ENCODE results near the gene POLD1. TPM values are rescaled to one million over a fixed set of nuclear protein-coding genes. Genes with fewer than 3 reads are reported as not detected.

POLD1 gene
- polyA plus RNA-seq, 3 donors, result 9.3 to 22.4 (median 15.6) TPM

DNA sequence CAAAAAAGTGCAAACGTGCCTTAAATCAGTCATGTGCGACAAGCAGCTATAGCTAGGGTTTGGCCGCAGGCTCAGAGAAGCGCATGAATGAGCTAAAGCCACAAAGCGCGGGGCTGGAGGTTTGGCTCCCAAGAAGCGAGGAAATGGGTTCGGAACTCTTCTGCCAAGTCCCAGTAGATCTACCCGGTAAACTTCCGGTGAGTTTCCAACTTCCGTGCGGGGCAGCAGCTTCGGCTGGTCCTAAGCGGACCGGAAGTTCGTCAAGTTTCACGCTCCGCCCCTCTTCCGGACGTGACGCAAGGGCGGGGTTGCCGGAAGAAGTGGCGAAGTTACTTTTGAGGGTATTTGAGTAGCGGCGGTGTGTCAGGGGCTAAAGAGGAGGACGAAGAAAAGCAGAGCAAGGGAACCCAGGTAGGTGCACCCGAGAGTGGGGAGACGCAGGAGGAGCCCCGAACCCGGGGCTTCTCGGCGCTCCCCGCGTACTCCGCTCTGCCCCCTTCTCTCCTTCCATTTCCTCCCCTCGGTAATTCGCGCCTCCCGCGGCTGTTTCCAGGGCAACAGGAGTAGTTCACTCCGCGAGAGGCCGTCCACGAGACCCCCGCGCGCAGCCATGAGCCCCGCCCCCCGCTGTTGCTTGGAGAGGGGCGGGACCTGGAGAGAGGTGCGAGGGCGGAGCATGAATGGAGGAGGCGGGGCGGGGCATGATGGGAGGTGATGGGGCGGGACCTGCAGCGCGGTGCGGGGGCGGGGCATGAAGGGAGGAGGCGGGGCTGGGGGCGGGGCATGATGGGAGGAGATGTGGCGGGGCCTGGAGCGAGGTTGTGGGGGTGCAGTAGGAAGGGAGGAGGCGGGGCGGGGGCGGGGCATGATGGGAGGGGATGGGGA lies 7.7 kb upstream of the POLD1 start, which contains the start of gene NR1H2:
NR1H2 (plus strand) TSS at position 292 of the 885 bp plus-strand sequence. CDS start 1,149 bp downstream, outside the sequence.
- Mint-ChIP-seq H3K27me3 (ENCODE audit: low read depth in 3 of 3) (peaks cover 1 to 2% (median 2%) of the 10 kb centered on the region in 3 donors), H3K27ac (peak within 1 kb of the TSS; percentile 95 to 100 (median 100)), H3K36me3 (peaks cover 39 to 45% of the 10 kb centered on the region in 2 donors), H3K4me1 (peaks cover 21% of the 10 kb centered on the region), H3K9me3 (peaks cover 0 to 2% (median 0%) of the 10 kb centered on the region in 7 donors), H3K4me3 (peak within 1 kb of the TSS; percentile 89 to 98)
- Histone ChIP-seq H4K20me1 (ENCODE audit: insufficient read depth, low read length) (peaks cover 46% of the 10 kb centered on the region), H3K9me3 (replicated peaks in 1 of 2; ENCODE audit: control insufficient read depth in 1 of 2, insufficient read depth in 1 of 2, low read length in 2 of 2) (no peaks in the 10 kb centered on the region), H3K4me1 (ENCODE audit: control insufficient read depth in 1 of 2, insufficient read depth in 2 of 2, low read length in 2 of 2) (peaks cover 23 to 26% of the 10 kb centered on the region in 2 donors), H3K4me2 (replicated peaks; ENCODE audit: extremely low read depth, low read length, poor library complexity, severe bottlenecking) (peak within 1 kb of the TSS; percentile 71), H2AFZ (ENCODE audit: insufficient read depth, low read depth, low read length, poor library complexity, severe bottlenecking) (peak within 1 kb of the TSS; percentile 79), H3K4me3 (replicated peaks in 1 of 3; ENCODE audit: low read depth in 2 of 3, low read length in 3 of 3) (peak within 1 kb of the TSS; percentile 88 to 97 (median 93)), H3K79me2 (ENCODE audit: insufficient read depth, low read length) (peaks cover 20% of the 10 kb centered on the region), H3K36me3 (replicated peaks in 1 of 2; ENCODE audit: control insufficient read depth in 1 of 2, insufficient read depth in 2 of 2, low read length in 2 of 2) (peaks cover 42 to 43% of the 10 kb centered on the region in 2 donors), H3K9ac (ENCODE audit: insufficient read depth, low read length, poor library complexity, severe bottlenecking) (peak within 1 kb of the TSS; percentile 97), H3K27ac (ENCODE audit: low read depth in 1 of 2, low read length in 2 of 2) (peak within 1 kb of the TSS; percentile 97 to 99), H3K27me3 (ENCODE audit: control insufficient read depth in 2 of 2, insufficient read depth in 2 of 2, low read length in 2 of 2) (no peaks in the 10 kb centered on the region)
- TF ChIP-seq, protein P1, sequence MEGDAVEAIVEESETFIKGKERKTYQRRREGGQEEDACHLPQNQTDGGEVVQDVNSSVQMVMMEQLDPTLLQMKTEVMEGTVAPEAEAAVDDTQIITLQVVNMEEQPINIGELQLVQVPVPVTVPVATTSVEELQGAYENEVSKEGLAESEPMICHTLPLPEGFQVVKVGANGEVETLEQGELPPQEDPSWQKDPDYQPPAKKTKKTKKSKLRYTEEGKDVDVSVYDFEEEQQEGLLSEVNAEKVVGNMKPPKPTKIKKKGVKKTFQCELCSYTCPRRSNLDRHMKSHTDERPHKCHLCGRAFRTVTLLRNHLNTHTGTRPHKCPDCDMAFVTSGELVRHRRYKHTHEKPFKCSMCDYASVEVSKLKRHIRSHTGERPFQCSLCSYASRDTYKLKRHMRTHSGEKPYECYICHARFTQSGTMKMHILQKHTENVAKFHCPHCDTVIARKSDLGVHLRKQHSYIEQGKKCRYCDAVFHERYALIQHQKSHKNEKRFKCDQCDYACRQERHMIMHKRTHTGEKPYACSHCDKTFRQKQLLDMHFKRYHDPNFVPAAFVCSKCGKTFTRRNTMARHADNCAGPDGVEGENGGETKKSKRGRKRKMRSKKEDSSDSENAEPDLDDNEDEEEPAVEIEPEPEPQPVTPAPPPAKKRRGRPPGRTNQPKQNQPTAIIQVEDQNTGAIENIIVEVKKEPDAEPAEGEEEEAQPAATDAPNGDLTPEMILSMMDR (IDR thresholded peaks at IDR 0.05), result no peak
- WGBS (ENCODE audit: insufficient coverage), result 0% methylated on average over 49 of the region's 67 CpGs
- intact Hi-C loops (cut with micrococcal nuclease), result loop anchor here in 1 of 2 donors (2.0 to 5.0 kb wide), 2 partner anchors 41 to 134 kb away; partner anchors contain the start of genes JOSD2 and SPIB
- DNase-seq, result peak; percentile 97 to 99 (median 98)

DNA sequence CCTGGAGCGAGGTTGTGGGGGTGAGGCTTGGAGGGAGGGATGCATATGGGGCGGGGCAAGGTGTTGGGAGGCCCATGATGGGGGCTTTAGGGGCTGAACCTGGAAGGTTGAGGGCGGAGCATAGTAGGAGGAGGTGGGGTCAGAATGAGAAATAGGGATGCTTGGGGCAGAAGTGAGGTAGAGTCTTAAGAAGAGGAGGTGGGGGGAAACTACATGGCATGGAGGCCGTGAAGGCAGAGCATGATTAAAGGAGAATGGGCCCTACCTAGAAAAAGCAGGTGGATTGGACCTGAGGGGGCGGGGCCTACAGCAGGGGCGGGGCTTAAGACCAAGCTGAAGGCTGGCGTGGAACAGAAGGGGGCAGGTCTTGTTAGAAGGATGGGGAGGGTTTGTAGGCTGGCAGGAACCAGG lies 7.1 kb upstream of the POLD1 start:
- H2AFZ ChIP-seq (ENCODE audit: insufficient read depth, low read depth, low read length, poor library complexity, severe bottlenecking), result no peak overlapping the region
- peaks cover 17 to 20% of the 10 kb centered on the region in 2 donors for H3K4me1 ChIP-seq (ENCODE audit: control insufficient read depth in 1 of 2, insufficient read depth in 2 of 2, low read length in 2 of 2)
- H3K27me3 ChIP-seq (ENCODE audit: control insufficient read depth in 2 of 2, insufficient read depth in 2 of 2, low read length in 2 of 2), result no peaks in the 10 kb centered on the region
- H3K9me3 ChIP-seq (replicated peaks in 1 of 2; ENCODE audit: control insufficient read depth in 1 of 2, insufficient read depth in 1 of 2, low read length in 2 of 2), result no peaks in the 10 kb centered on the region
- no peak overlapping the region for H3K27ac ChIP-seq (ENCODE audit: low read depth in 1 of 2, low read length in 2 of 2)
- peak overlapping the region; percentile 71 for H3K4me2 ChIP-seq (replicated peaks; ENCODE audit: extremely low read depth, low read length, poor library complexity, severe bottlenecking)
- intact Hi-C loops (cut with micrococcal nuclease), result loop anchor here in 1 of 2 donors (2.0 to 5.0 kb wide), 2 partner anchors 40 to 134 kb away; partner anchors contain the start of genes JOSD2 and SPIB
- Mint-ChIP-seq H3K36me3 (peaks cover 44 to 51% of the 10 kb centered on the region in 2 donors), H3K27ac (peak overlapping the region in 6 of 7 donors; percentile 37 to 100 (median 84)), H3K27me3 (ENCODE audit: low read depth in 3 of 3) (peaks cover 1 to 2% (median 2%) of the 10 kb centered on the region in 3 donors), H3K9me3 (peaks cover 0 to 2% (median 0%) of the 10 kb centered on the region in 7 donors), H3K4me1 (peaks cover 17% of the 10 kb centered on the region), H3K4me3 (peak overlapping the region in 1 of 2 donors; percentile 50)
- H3K4me3 ChIP-seq (replicated peaks in 1 of 3; ENCODE audit: low read depth in 2 of 3, low read length in 3 of 3), result no peak overlapping the region
- WGBS (ENCODE audit: insufficient coverage), result 65% methylated on average over 4 of the region's 7 CpGs
- peaks cover 20% of the 10 kb centered on the region for H3K79me2 ChIP-seq (ENCODE audit: insufficient read depth, low read length)
- H4K20me1 ChIP-seq (ENCODE audit: insufficient read depth, low read length), result peaks cover 52% of the 10 kb centered on the region
- no peak for DNase-seq
- no peak overlapping the region for H3K9ac ChIP-seq (ENCODE audit: insufficient read depth, low read length, poor library complexity, severe bottlenecking)
- peaks cover 49 to 50% of the 10 kb centered on the region in 2 donors for H3K36me3 ChIP-seq (replicated peaks in 1 of 2; ENCODE audit: control insufficient read depth in 1 of 2, insufficient read depth in 2 of 2, low read length in 2 of 2)
- TF ChIP-seq, protein P1 (IDR thresholded peaks at IDR 0.05), result no peak

Measured in CD14-positive monocyte (primary cell).